Measurements from ENCODE around the gene ANHX. TPM values are rescaled to one million over a fixed set of nuclear protein-coding genes. Genes with fewer than 3 reads are reported as not detected.
"Not testable (repeated sequence)": the region's sequence is repeated elsewhere in the genome, so short reads cannot be mapped to it uniquely, and the experiment has no call there.

Gene ANHX
- total and polyA plus RNA-seq, 2 of the 13 experiments (the other 11 are each of a cell fraction or from before 2014, with no cell fraction given), result not detected

GRCh38 chr12:133264173-133264572, 28.5 kb upstream of the ANHX start (continued):
- TF ChIP-seq NRL (CRISPR knock-in tag; IDR thresholded peaks at IDR 0.05; ENCODE audit: borderline replicate concordance), result no peak
- no peak for TF ChIP-seq ZNF629 (CRISPR knock-in tag; conservative IDR thresholded peaks at IDR 0.05)

GRCh38 chr12:133256321-133256720, 20.6 kb upstream of the ANHX start:
- intact Hi-C loops (cut with micrococcal nuclease; ENCODE audit: unreplicated experiment) (no loop called here), in situ Hi-C loops (cut with HindIII; ENCODE audit: extremely low pct_ligation_motif_present, low pct_unique_long_range_greater_than_20kb) (no loop called here)
- no peaks in the 10 kb centered on the region for H4K20me1 ChIP-seq (ENCODE audit: insufficient read depth, low read length)
- no peaks in the 10 kb centered on the region for H3K4me1 ChIP-seq (ENCODE audit: insufficient read depth, low read length)
- H3K4me3 ChIP-seq (replicated peaks in 1 of 3; ENCODE audit: insufficient read depth in 1 of 3, low read depth in 2 of 3, low read length in 3 of 3), result no peak overlapping the region
- no peak overlapping the region for H2AFZ ChIP-seq (ENCODE audit: low read length)
- peaks cover 84% of the 10 kb centered on the region for H3K9me3 ChIP-seq (ENCODE audit: low read length)
- ATAC-seq (no peak), FAIRE-seq (no peak), DNase-seq (ENCODE audit: low spot score) (no peak)
- no peaks in the 10 kb centered on the region for H3K36me3 ChIP-seq (replicated peaks in 1 of 2; ENCODE audit: control insufficient read depth in 1 of 2, insufficient read depth in 2 of 2, low read length in 2 of 2)
- ChIA-PET CTCF (ENCODE audit: low intra/inter-chr PET ratio, low total read pairs) (no interaction called here), POLR2A (no interaction called here)
- H3K4me2 ChIP-seq (ENCODE audit: low read depth, low read length), result no peak overlapping the region
- no peaks in the 10 kb centered on the region for H3K79me2 ChIP-seq (ENCODE audit: insufficient read depth, low read length)
- 0% methylated on average over 1 of the region's 1 CpG for WGBS (ENCODE audit: low lambda C conversion rate)
- H3K9ac ChIP-seq (ENCODE audit: insufficient read depth, low read depth, low read length), result no peak overlapping the region
- no peak for TF ChIP-seq ZNF207 (IDR thresholded peaks at IDR 0.05; ENCODE audit: borderline replicate concordance)
- TF ChIP-seq ZBTB20 (CRISPR knock-in tag; IDR thresholded peaks at IDR 0.05; ENCODE audit: borderline replicate concordance, low read depth), result no peak
- no peak for TF ChIP-seq MZF1 (CRISPR knock-in tag; IDR thresholded peaks at IDR 0.05; ENCODE audit: borderline replicate concordance)
- no peak for TF ChIP-seq HNRNPH1 (optimal IDR thresholded peaks at IDR 0.05; ENCODE audit: low read depth, low read length)
- TF ChIP-seq RFX3 (CRISPR knock-in tag; IDR thresholded peaks at IDR 0.05), result no peak
- no peak for TF ChIP-seq ZNF747 (CRISPR knock-in tag; IDR thresholded peaks at IDR 0.05; ENCODE audit: borderline replicate concordance)
- no peak for TF ChIP-seq ZNF337 (CRISPR knock-in tag; IDR thresholded peaks at IDR 0.05; ENCODE audit: borderline replicate concordance, low read depth)
- TF ChIP-seq ATF7-NPFF (CRISPR knock-in tag; IDR thresholded peaks at IDR 0.05; ENCODE audit: low read depth), result no peak
- TF ChIP-seq RNF219 (CRISPR knock-in tag; IDR thresholded peaks at IDR 0.05), result no peak
- no TSS peak for BruUV-seq (replicated peaks)
- no peak overlapping the region for H3K27ac ChIP-seq (ENCODE audit: extremely low read length, insufficient read depth, low read length)
- no peaks in the 10 kb centered on the region for H3K27me3 ChIP-seq (ENCODE audit: control insufficient read depth in 1 of 2, insufficient read depth in 2 of 2, low read length in 2 of 2)

GRCh38 chr12:133255833-133256232, 20.2 kb upstream of the ANHX start:
- H3K36me3 ChIP-seq (replicated peaks in 1 of 2; ENCODE audit: control insufficient read depth in 1 of 2, insufficient read depth in 2 of 2, low read length in 2 of 2); H4K20me1 ChIP-seq (ENCODE audit: insufficient read depth, low read length); DNase-seq (ENCODE audit: low spot score); H3K9ac ChIP-seq (ENCODE audit: insufficient read depth, low read depth, low read length); CTCF ChIA-PET (ENCODE audit: low intra/inter-chr PET ratio, low total read pairs); H3K27ac ChIP-seq (ENCODE audit: extremely low read length, insufficient read depth, low read length); H3K4me2 ChIP-seq (ENCODE audit: low read depth, low read length); POLR2A ChIA-PET; FAIRE-seq; intact Hi-C loops (cut with micrococcal nuclease; ENCODE audit: unreplicated experiment); ATAC-seq; in situ Hi-C loops (cut with HindIII; ENCODE audit: extremely low pct_ligation_motif_present, low pct_unique_long_range_greater_than_20kb); H3K27me3 ChIP-seq (ENCODE audit: control insufficient read depth in 1 of 2, insufficient read depth in 2 of 2, low read length in 2 of 2); BruUV-seq (replicated peaks); H3K4me1 ChIP-seq (ENCODE audit: insufficient read depth, low read length); H3K79me2 ChIP-seq (ENCODE audit: insufficient read depth, low read length); H3K4me3 ChIP-seq (replicated peaks in 1 of 3; ENCODE audit: insufficient read depth in 1 of 3, low read depth in 2 of 3, low read length in 3 of 3); H2AFZ ChIP-seq (ENCODE audit: low read length): not testable (repeated sequence)
- WGBS (ENCODE audit: low lambda C conversion rate), result 0% methylated on average over 1 of the region's 1 CpG
- peaks cover 84% of the 10 kb centered on the region for H3K9me3 ChIP-seq (ENCODE audit: low read length)
